HepG2 (cell line): Measurements from ENCODE around the gene NOC2L. TPM values are rescaled to one million over a fixed set of nuclear protein-coding genes. Genes with fewer than 3 reads are reported as not detected.

Source experiments
- ATAC-seq: fragments of 200-7000 bp; cut with Tn5 transposase; 3 replicates; pipeline ENCODE4 v1.9.1; 2020; ENCODE audit warnings: mild to moderate bottlenecking, moderate library complexity
- BruUV-seq: library from RNA; stranded (reverse); fragments of 400-500 nt; replicated peaks from 2 replicates; lab custom pipeline; 2021; lab: Mats Ljungman, UMichigan
- CTCF ChIA-PET: fragments of 300-600 bp; formaldehyde crosslinking; extraction: SDS; loops from one replicate; lab custom pipeline; 2021; ENCODE audit warnings: low total read pairs, inconsistent platforms, low intra/inter-chr PET ratio; lab: Yijun Ruan, JAX
- POLR2A ChIA-PET: fragments of 350-600 bp; sonication (Branson Sonifier 250); formaldehyde crosslinking; loops from one replicate; lab custom pipeline; 2020; ENCODE audit warnings: antibody characterized with exemption, inconsistent platforms; lab: Yijun Ruan, JAX
- DNase-seq: peaks from one replicate; pipeline ENCODE4 v3.0.0-alpha.2; 2015; ENCODE audit warnings: low spot score
- FAIRE-seq: peaks from 3 replicates; lab custom pipeline; 2011; peaks lifted over from hg19 to GRCh38; lab: Jason Lieb, UNC
- H2AFZ ChIP-seq: one replicate; pipeline ENCODE4 v1.6.1; 2011; ENCODE audit warnings: low read length, inconsistent platforms
- H3K27ac ChIP-seq: fragments of 300-600 bp; 3 replicates; pipeline ENCODE4 v1.8.0; 2011; ENCODE audit warnings: mixed run types, mild to moderate bottlenecking, mixed read lengths, low read length, inconsistent platforms; ENCODE audit not compliant: insufficient read depth; ENCODE audit errors: extremely low read length
- H3K27me3 ChIP-seq, 2 experiments: fragments of 200-600 bp in 1 of 2; 2 replicates in 1 of 2; 3 replicates in 1 of 2; pipeline versions ENCODE4 v1.6.0 to v1.8.0; 2011; ENCODE audit warnings: low read length in 2 of 2, mild to moderate bottlenecking in 2 of 2, moderate library complexity in 2 of 2, inconsistent platforms in 1 of 2; ENCODE audit not compliant: insufficient read depth in 2 of 2, control insufficient read depth in 1 of 2
- H3K36me3 ChIP-seq, 2 experiments: fragments of 200-600 bp in 1 of 2; replicated peaks in 1 of 2; 2 replicates in 1 of 2; 3 replicates in 1 of 2; pipeline versions ENCODE4 v1.5.1 to v1.8.0; 2011; ENCODE audit warnings: low read length in 2 of 2, inconsistent platforms in 1 of 2; ENCODE audit not compliant: insufficient read depth in 2 of 2, control insufficient read depth in 1 of 2
- H3K4me1 ChIP-seq: 2 replicates; pipeline ENCODE4 v1.5.1; 2012; ENCODE audit warnings: low read length, inconsistent platforms; ENCODE audit not compliant: insufficient read depth
- H3K4me2 ChIP-seq: 2 replicates; pipeline ENCODE4 v1.6.0; 2011; ENCODE audit warnings: low read depth, low read length, inconsistent platforms
- H3K4me3 ChIP-seq, 3 experiments: fragments of 200-600 bp in 1 of 3; sonication (generic), shearing (Covaris generic) in 1 of 3; replicated peaks in 1 of 3; 2 replicates each; pipeline ENCODE4 v1.5.1; 2011 to 2016; ENCODE audit warnings: low read length in 3 of 3, inconsistent platforms in 2 of 3, low read depth in 2 of 3, mild to moderate bottlenecking in 2 of 3, control low read depth in 1 of 3, mixed read lengths in 1 of 3; ENCODE audit not compliant: insufficient read depth in 1 of 3
- H3K79me2 ChIP-seq: one replicate; pipeline ENCODE4 v1.6.1; 2011; ENCODE audit warnings: low read length, inconsistent platforms; ENCODE audit not compliant: insufficient read depth
- H3K9ac ChIP-seq: 2 replicates; pipeline ENCODE4 v1.6.0; 2011; ENCODE audit warnings: mild to moderate bottlenecking, low read depth, low read length, inconsistent platforms; ENCODE audit not compliant: insufficient read depth
- H3K9me3 ChIP-seq: 2 replicates; pipeline ENCODE4 v1.5.1; 2012; ENCODE audit warnings: mild to moderate bottlenecking, low read length
- H4K20me1 ChIP-seq: 2 replicates; pipeline ENCODE4 v1.6.0; 2011; ENCODE audit warnings: inconsistent platforms, mild to moderate bottlenecking, low read length, moderate library complexity; ENCODE audit not compliant: insufficient read depth
- PCBP1 ChIP-seq: fragments of 200-400 bp; formaldehyde crosslinking; IDR thresholded peaks from 2 replicates; pipeline ENCODE4 v1.6.1; 2017; ENCODE audit warnings: mild to moderate bottlenecking, low read depth, low read length, borderline replicate concordance
- WGBS: methylation state at CpG from one replicate; pipeline ENCODE4 v1.1.6; 2017; ENCODE audit warnings: low lambda C conversion rate; 5-methylcytosine and 5-hydroxymethylcytosine counted together
- in situ Hi-C: cut with HindIII; loops from 2 replicates; pipeline ENCODE4 v1.10.0; 2017; ENCODE audit warnings: low pct_unique_long_range_greater_than_20kb; ENCODE audit not compliant: extremely low pct_ligation_motif_present
- intact Hi-C: fragments of 100-400 bp; cut with micrococcal nuclease; formaldehyde crosslinking; loops from one replicate; pipeline ENCODE4 v1.10.0; 2022; ENCODE audit not compliant: unreplicated experiment
- polyA plus RNA-seq, 8 experiments: library from polyadenylated mRNA; depleted of rRNA in 3 of 8; stranded (reverse) in 7 of 8; unstranded in 1 of 8; fragments of >200 nt; fragmentation: Illumina TruSeq in 4 of 8; extraction: Trizol in 4 of 8; gene quantifications; 2 replicates each; pipeline versions ENCODE4 v1.2.1 to v1.2.3, GENCODE V29; 2011 to 2016; ENCODE audit warnings: low read depth in 4 of 8, missing spikeins in 1 of 8, mixed read lengths in 1 of 8; ENCODE audit not compliant: insufficient read depth in 1 of 8
- total RNA-seq, 5 experiments: library from RNA; depleted of rRNA; stranded (reverse); fragments of >200 nt; fragmentation: Illumina TruSeq; extraction: Trizol; gene quantifications; 2 replicates each; pipeline ENCODE4 v1.2.3, GENCODE V29; 2016; ENCODE audit warnings: low read depth in 1 of 5
- TF ChIP-seq, protein P1 (sequence below): sonication (generic); formaldehyde crosslinking; IDR thresholded peaks from 2 replicates; pipeline ENCODE4 v1.5.0; 2020; ENCODE audit warnings: missing genetic modification reagents, mild to moderate bottlenecking, borderline replicate concordance
- TF ChIP-seq, protein P2 (sequence below): fragments of 450-650 bp; IDR thresholded peaks from 2 replicates; pipeline ENCODE4 v1.6.1; 2016

Gene NOC2L
- total and polyA plus RNA-seq, 2 of the 13 experiments (the other 11 are each of a cell fraction or from before 2014, with no cell fraction given) = 32.0 to 103 TPM

DNA sequence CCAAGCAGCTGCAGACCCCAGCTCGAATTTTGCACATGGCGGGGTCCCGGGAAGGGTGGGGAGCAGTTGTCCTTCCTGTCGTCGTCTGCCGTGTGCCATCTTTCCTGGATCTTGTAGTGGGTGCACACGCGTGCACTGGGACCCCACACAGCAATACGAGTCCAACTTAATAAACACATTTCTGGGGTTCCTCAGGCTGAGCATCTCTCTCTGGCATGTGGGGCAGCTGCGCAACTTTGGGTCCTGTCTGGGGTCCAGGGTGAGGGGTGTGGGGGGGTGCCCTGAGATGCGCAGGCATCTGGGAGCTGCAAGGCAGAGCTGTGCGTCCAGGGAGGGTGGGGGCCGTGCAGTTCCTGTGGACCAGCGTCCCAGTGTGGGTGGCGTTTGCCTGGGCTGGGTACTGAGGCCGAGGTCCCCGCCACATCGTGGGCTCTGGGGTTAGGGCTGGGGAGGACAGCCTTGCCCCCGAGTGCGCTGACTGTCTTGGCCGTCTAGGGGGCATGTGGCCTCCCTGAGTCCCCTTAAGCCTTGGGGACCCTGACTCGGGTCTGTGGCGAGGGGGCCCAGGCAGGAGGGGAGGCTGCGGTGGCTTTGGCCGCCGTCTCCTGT is 6.6 kb upstream of the NOC2L start:
- H3K36me3 ChIP-seq = peaks cover 0 to 6% of the 10 kb centered on the region in 2 experiments; a peak in 1 of 5 replicates
- H3K9ac ChIP-seq = peak overlapping the region; percentile 64; the same call in 1 of the 2 replicates
- H3K9me3 ChIP-seq = no peaks in the 10 kb centered on the region
- BruUV-seq = no TSS peak
- H3K27ac ChIP-seq = no peak overlapping the region
- TF ChIP-seq PCBP1 = peak; percentile 79; the same call in 1 of the 2 replicates
- TF ChIP-seq, protein P1, sequence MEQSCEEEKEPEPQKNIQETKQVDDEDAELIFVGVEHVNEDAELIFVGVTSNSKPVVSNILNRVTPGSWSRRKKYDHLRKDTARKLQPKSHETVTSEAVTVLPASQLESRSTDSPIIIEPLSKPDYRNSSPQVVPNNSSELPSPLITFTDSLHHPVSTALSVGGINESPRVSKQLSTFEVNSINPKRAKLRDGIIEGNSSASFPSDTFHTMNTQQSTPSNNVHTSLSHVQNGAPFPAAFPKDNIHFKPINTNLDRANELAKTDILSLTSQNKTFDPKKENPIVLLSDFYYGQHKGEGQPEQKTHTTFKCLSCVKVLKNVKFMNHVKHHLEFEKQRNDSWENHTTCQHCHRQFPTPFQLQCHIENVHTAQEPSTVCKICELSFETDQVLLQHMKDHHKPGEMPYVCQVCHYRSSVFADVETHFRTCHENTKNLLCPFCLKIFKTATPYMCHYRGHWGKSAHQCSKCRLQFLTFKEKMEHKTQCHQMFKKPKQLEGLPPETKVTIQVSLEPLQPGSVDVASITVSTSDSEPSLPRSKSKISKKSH (CRISPR knock-in tag) = no peak
- TF ChIP-seq, protein P2, sequence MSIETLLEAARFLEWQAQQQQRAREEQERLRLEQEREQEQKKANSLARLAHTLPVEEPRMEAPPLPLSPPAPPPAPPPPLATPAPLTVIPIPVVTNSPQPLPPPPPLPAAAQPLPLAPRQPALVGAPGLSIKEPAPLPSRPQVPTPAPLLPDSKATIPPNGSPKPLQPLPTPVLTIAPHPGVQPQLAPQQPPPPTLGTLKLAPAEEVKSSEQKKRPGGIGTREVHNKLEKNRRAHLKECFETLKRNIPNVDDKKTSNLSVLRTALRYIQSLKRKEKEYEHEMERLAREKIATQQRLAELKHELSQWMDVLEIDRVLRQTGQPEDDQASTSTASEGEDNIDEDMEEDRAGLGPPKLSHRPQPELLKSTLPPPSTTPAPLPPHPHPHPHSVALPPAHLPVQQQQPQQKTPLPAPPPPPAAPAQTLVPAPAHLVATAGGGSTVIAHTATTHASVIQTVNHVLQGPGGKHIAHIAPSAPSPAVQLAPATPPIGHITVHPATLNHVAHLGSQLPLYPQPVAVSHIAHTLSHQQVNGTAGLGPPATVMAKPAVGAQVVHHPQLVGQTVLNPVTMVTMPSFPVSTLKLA = peak; percentile 65
- no peaks in the 10 kb centered on the region for H4K20me1 ChIP-seq
- ChIA-PET CTCF (interaction anchor here (0.8 kb wide), 1 partner anchor 10 kb away, joined by 3 read pairs; no protein-coding TSS in a partner anchor), POLR2A (interaction anchor here (2.7 kb wide), 1 partner anchor 11 kb away, joined by 11 read pairs; no protein-coding TSS in a partner anchor)
- no peak for DNase-seq
- in situ Hi-C loops = no loop called here
- no peak for ATAC-seq
- H3K27me3 ChIP-seq = no peaks in the 10 kb centered on the region; a peak in 1 of 5 replicates
- peaks cover 31% of the 10 kb centered on the region for H3K4me1 ChIP-seq
- peak overlapping the region; percentile 78 for H3K4me2 ChIP-seq
- no peaks in the 10 kb centered on the region for H3K79me2 ChIP-seq
- H2AFZ ChIP-seq = no peak overlapping the region
- H3K4me3 ChIP-seq = peak overlapping the region in 2 of 3 experiments; percentile 77 to 82; a peak in 3 of 6 replicates
- intact Hi-C loops = no loop called here
- FAIRE-seq = no peak
- 97% methylated on average over 6 of the region's 26 CpGs for WGBS
